HG03460 (cell line): ENCODE data around the gene CACNA1E.

Experiments used
- ATAC-seq: cut with Tn5 transposase; IDR thresholded peaks from one replicate; pipeline ENCODE4 v1.9.1; 2021; ENCODE audit not compliant: unreplicated experiment

CACNA1E gene

GRCh38 chr1:181674617-181675016 is 191.3 kb downstream of the CACNA1E start:
- ATAC-seq = no peak

DNA sequence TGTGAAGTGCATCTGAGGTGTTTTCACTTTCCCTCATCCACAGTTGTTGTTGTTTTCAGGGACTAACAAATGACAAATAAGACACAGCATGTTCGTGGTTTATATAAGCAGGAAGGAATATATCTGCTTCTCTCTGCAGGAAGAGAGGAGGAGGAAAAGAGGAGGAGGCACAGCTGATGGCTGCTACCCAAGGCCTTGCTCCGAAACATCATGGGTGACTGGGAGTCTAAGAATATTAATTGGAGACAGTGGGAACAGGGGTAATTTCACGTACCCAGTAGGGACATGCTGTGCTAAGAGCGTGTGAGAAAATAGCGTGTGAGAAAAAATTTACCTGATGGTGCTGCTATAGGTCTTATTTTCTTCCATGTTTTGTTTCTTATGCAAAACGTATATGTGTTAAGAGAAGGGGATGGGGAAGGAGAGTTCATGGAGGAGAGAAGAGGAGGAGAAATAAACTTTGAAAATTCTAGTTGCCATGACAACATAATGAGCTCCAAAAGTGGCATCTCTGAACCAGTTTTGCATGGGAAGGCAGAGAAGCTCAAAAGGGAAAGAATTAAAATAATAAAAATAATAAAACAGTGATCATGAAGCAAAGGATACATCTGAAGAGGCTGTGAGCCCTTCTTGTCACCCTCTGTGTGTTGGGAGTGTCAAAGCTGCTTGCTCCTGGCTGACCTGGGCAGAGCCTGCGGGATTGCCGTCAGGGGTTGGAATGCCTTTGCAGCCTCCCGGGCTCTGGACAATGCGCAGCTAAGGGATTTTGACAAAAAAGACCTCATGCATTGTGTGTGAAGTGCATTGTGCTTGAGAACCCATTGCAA is 192.0 kb downstream of the CACNA1E start:
- no peak for ATAC-seq

- no peak for ATAC-seq
These were observed 192.5 kb downstream of the CACNA1E start for GRCh38 chr1:181675918-181676190.

DNA sequence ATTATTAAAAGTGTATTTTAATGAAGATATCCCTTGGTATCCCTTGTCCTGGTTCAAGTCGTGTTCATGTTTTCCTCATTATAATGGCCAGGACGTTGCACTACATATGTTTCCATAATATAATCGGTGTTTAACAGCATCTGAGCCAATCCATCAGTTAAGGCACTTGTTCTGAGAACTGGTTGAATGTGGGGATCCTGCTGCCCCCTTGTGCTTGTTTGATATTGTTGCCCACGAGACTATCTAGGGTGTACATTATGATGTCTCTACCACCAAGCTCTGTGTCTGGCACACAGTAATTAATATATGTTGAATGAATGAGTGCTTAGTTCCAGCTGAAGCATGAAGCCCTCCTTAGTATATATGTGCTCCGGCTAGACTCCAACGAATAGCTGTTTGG is 193.0 kb downstream of the CACNA1E start:
- peak; percentile 74 for ATAC-seq

- no peak for ATAC-seq
These were observed 197.0 kb downstream of the CACNA1E start for GRCh38 chr1:181680332-181680731.

DNA sequence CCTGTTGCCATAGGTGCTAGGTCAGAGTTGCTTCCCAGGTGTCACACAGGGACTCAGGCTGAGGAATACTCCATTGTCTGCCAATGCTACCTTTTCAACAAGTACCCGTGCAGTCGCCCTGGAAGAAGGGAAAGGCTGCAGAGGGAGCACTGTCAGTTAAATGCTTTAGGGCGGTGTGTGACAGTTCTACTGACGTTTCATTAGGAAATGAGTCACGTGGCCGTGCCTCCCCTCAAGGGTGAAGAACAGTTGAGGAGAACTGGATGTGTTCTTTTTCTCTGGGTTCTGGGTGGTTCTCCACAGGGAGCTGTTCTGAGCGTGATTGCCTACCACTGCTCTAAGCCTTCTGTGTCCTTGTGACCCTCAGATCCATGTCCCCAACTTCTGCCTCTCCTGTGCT is 197.6 kb downstream of the CACNA1E start:
- no peak for ATAC-seq

- no peak for ATAC-seq
These were observed 201.9 kb downstream of the CACNA1E start for GRCh38 chr1:181685211-181685610.

DNA sequence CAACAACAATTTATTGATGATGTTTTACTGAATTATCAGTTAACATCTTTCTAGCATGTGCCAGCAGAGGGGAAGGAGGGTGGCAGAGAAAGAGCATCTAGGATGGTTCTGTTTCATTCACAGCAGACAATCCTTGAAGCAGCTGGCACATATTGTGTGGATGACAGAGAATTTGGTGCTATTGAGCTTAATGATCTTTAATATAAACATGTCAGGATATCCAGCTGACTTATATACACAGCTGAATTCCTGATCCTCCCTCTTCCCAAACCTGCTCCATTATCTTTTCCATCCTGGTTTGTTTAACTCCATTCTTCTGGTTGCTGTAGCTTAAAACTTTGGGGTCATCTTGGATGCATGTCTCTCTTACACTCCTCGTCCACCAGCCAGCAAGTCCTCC is 218.6 kb downstream of the CACNA1E start:
- ATAC-seq = no peak

DNA sequence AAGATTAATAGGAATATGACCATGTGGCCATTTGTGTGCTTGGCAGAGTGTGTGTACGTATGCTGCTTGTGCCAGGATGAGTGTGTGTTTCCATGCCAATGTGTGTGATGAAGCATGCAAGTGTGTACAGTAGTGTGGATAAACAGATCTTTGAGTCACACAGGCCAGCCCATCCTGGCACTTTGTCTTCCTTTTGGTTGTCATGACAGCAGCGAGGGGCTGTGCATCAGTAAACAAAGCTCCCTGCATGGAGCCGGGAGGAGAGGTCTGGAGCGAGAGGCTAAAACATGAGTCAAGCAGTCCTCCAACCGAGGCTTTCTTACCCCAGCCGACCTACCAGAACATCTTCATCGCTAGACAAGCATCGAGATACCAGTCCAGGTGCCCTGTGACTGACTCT is 221.2 kb downstream of the CACNA1E start:
- no peak for ATAC-seq

DNA sequence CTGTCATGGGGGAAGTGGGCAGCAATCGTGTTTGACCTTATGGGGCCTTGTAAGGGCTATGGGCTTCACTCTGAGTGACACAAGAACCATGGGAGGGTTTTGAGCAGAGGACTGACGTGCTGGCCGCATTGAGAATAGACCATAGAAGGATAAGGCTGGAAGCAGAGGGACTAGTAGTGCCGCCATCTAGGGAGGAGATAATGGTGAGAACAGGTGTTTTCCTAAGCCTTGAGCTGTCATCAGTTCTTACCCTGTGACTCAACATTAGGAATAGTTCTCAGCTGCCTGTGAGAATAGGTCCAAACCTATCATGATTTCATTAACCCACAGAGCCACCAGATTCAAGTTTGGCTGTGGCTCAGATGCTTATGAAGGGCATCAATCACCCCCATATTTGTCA is 228.5 kb downstream of the CACNA1E start:
- no peak for ATAC-seq

DNA sequence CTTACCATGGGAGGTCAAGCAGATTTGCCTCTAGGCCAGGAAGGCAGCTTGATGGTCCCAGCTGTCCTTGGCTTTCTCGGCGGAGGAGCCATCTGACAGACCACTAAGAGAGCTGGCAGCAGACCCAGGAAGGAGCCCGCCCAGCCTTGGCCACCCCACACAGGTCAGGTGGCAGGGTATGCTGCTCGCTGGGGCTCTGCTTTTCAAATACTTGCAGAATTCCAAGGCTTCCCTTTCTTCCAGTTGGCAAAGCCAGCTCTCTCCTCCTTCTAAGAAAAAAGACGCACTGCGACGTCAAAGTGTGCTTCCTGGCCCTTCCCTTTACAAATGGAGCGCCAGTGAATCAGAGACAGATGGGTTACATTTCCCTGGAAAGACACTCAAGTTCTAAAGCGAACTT is 229.4 kb downstream of the CACNA1E start:
- no peak for ATAC-seq

DNA sequence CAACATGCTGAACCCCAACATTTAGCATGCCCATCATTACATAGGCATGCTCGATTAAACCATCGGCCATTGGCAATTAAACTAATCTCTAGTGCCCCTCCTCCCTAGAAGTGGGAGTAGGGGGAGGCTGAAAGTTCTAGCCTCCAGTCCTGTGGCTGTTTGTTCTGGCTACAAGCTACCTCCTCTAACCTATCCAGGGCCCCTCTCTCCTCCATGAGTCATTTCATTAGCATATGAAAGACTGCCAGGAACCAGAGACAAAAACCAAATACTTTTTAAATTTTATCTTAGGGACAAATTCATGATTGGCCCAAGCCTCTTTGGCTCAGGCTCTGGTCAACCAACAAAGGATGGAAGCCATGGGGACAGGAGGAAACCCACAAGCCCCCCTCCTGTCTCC is 231.1 kb downstream of the CACNA1E start:
- ATAC-seq = no peak

DNA sequence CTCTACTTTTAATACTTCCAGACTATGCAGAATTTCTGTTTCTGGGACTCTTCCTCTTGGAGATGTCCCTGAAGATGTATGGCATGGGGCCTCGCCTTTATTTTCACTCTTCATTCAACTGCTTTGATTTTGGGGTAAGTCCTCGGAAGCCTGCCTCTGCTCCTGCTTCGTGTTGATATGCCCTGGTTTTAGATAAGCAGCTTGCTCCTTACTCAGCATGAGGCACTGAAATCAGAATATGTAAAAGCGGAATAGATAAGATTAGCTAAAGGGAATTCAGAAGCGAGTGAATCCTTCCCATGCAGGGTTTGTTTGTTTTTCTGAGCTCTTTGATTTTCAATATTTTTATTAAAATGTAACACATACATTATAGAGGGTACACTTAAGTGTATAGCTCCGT is 234.7 kb downstream of the CACNA1E start:
- ATAC-seq = no peak

DNA sequence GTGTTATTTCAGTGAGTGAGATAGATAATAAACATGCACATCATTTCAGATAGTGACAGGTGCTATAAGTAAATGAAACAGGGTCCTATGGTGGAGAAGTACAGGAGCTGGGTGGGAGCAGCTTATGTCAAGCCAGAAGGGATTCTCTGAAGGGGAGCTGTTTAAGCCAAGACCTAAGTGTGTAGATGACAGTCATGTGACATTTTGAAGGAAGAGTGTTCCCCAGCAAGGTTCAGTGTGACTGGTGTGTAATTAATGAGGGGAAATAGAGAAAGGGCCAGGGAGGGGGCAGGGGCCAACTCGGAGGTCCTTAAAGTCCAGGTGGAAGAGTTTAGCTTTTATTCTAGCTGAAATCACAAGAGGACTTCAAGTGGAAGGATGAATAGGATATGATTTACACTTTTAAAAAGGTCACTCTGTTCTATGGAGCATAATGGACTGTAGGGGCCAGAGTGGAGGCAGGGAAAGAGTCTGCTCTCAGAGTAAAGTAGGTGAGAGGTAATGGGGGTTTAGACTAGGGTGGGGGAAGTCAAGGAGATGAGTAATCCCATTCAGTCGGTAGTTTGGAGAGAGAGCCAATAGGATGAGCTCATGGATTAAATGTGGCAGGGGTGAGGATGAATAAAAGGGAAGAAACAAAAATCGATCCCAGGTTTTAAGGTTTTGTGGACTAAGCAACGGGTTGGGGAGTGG is 243.1 kb downstream of the CACNA1E start:
- ATAC-seq = no peak

DNA sequence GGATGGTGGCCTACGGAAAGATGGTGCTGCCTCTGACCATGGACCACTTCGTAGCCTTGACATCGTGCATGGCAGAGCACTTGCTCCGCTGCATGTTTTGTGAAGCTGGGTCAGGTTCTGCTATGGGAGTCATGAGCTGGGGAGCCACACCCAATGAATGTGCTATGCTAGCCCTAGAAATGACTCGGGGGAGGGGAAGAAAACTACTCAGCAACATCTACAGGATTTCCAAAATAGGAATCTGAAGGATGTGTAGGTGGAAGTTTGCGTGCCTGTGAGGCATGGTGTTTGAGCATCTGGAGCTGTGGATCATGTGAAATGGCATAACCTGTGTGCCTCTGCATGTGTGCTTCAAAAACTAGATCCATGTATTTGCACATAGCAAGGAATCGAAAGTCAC is 247.3 kb downstream of the CACNA1E start:
- ATAC-seq = no peak

- no peak for ATAC-seq
These were observed 249.1 kb downstream of the CACNA1E start for GRCh38 chr1:181732218-181732990.

GRCh38 chr1:181733486-181733885 is 250.2 kb downstream of the CACNA1E start:
- no peak for ATAC-seq

DNA sequence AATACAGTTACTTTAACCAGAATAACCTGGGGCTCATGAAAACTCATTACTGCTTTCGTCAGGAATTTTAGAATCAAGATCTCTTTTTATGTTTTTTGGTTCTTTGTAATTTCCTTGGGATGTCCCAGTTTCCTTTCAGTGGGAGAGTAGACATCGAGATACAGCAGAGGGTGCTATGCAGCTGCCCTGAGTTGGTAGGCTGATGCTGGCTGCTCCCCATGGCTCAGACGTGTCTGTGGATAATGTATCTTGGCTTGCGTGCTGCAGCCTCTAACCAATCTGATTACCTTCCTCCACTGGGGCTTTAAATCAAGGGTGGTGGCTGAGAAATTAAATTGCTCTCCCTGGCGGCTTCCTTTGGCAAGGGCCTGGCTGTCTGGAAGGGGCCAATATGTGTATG is 253.7 kb downstream of the CACNA1E start:
- ATAC-seq = no peak

DNA sequence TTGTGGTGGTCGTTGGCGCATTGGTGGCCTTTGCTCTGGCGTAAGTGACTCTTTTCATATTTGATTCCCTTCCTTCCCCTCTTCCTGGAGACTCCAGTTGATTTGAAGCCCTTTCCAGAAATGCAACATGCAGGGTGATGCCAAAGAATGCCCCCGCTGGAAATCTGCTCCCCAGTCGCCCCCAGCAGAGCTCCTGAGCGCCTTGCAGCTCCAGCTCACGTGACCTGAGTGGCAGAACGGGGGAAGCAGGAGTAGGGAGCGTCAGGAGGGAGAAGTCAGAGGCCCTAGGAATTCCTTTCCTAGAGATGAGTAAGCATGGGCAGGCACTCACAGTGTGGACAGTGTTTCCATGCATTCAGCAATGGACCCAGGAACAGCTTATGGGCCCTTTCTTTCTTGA is 255.9 kb downstream of the CACNA1E start:
- ATAC-seq = no peak

GRCh38 chr1:181742426-181742825 is 259.1 kb downstream of the CACNA1E start:
- ATAC-seq = no peak

DNA sequence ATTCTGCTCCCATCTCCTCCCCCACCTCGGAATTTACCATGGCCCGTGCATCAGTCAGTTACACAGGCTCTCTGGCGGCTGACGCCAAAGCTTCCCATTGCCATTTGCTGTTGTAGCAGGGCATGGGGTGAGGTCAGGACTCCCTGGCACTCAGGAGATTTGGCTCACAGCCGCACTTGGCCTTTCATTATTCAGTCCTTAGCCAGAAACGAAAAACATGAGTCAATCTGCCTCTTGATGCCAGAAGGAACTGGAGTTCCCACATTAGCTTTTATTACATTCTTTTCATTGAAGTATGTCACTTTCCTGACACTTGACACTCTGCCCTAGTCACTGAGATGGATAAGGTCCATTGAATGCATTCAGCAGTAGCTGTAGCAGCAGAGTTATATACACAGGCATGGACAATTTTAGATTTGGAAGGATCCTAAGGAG is 260.6 kb downstream of the CACNA1E start:
- ATAC-seq = no peak

DNA sequence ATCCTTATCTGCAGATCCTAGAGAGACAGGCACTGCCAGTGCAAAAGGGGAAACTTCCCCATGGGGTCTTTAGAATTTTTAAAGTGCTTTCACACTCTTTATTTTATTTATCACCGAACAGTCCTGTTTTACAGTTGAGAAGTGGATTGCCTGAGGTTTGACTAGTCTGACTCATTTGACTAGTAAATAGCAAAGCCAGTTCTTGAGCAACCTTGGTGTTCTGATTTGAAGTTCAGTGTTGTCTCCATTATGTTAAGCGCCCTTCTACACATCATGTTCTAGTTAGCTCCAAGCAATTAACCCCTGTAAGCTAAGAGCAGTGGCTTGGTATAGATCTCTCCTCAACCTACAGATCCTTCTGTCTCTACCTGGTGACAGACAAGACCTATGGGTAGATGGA is 262.9 kb downstream of the CACNA1E start:
- ATAC-seq = no peak
